ENCODE data around the gene PRKAG2.

DNA sequence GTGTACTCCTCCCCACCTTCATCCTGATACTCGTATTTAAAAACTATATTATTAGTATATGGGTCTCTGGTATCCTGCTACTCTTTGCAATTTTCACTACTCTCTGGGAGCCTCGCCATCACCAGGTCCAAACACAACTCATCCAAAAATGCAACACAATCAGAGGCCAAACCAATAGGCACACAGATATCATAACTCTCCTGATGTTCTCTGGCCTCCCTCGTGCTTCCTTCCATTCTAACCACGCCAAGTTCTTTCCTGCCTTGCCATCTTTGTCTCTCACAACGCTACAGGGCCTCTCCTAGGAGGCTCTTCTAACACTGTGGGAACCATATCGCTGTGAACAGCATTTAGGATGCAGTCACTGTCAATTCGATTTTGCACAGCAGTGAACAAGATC is 364.6 kb downstream of the PRKAG2 start:
- TF ChIP-seq CTCF (IDR thresholded peaks at IDR 0.05) (no peak), POLR2A (IDR thresholded peaks at IDR 0.05) (no peak), EP300 (IDR thresholded peaks at IDR 0.05) (no peak)
